GM18526 (cell line): ENCODE results near the gene ERH.

Source experiments
- POLR2A ChIP-seq: IDR thresholded peaks from 3 replicates; pipeline ENCODE4 v1.6.1; 2011; ENCODE audit not compliant: insufficient read length; ENCODE audit errors: extremely low read depth

The ERH gene

DNA sequence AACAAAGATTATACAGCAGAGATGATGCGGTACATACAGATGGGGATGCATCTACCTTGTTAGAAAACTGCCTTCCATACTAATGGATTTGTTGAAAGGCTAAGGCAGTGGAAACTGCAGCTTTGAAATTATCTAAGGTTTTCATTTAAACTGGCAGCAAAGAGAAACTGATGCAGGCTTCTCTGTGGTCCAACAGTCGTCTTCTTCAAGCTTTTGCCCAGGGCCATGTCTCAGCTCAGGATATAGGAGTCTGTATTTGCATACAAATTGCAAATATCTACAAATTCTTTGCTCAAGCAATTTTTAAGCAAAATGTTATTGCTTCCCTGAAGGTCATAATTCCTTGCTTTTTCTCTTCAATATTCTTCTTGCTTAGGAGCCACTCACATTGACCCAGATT is 33.7 kb downstream of the ERH start:
- no peak for TF ChIP-seq POLR2A

DNA sequence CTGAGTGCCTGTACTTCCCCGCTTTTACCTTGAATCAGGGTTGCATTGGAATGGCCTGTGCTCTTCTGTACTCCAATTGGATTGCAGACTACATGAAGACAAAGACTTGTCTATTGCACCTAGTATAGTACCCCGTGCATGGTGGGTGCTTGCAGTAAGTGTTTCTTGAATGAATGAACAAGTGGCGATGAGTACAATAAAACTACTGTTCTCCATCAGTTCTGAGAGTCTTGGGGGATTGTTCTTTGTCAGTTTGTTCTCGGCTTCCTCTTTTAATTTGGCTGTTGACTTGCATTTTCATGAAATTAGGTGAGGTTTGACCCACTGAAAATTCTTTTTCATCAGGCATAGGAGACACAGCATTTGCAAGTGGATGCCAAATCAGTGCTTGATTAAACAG is 34.1 kb downstream of the ERH start:
- no peak for TF ChIP-seq POLR2A

DNA sequence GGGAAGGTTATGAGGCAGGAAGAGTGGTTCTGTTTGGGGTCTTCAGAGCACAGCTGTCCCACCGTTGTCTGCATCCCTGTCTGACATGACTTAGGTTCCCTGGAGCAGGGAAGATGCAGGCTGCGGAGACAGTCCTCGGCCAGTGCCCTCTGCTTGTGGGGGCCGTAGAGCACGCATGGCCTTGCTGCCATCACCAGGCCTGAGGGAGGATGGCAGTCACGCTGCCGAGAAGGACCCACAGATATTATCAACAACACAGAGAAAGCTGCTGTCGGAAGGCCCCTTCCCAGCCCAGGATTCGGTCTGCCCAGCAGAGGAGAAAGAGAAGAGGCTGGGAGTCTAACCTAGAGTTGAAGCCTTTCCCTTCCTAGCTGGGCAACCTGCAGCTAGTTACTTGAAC is 35.0 kb downstream of the ERH start:
- TF ChIP-seq POLR2A = no peak

DNA sequence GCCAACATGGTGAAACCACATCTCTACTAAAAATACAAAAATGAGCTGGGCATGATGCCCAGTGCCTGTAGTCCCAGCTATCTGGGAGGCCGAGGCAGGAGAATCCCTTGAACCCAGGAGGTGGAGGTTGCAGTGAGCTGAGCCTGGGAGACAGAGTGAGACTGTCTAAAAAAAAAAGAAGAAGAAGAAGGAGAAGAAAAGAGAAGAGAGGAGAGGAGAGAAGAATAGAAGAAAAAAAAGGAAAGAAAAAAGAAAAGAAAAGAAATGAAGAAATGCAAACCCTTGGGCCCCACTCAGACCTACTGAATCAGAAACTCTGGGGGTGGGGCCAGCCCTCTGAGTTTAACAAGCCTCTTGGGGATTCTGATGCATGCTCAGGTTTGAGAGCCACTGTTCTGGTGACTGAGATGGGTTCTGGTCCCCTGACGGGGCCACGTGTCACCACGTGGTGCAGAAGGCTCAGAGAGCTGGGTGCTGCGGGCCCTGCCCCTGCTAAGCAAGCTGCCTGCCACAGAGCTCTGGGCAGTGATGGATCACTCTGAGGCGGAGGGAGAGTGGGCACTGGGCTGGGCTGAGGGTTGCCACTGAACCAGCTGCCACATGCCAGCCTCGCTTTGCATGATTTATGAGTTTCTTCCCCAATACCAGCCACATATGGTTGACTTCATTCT is 37.5 kb downstream of the ERH start:
- TF ChIP-seq POLR2A = no peak

DNA sequence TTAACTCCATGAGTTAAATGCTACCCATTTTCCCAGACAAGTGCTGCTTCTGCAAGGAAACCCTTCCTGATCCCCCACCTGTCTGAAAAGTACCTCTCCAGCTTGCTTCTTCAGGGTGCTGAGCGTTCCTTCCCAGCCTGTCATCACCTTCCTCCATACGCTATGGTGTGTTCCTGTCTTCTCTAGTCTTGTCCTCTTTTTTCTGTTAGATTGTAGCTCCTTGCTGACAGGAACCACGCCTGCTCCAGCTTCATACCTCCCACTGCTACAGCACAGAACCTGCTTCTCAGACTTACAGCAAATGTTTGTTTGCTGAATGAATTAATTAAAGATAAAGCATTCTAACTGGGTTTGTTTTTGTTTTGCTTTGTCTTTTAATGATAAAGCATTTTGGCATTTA is 39.1 kb downstream of the ERH start:
- TF ChIP-seq POLR2A = no peak

DNA sequence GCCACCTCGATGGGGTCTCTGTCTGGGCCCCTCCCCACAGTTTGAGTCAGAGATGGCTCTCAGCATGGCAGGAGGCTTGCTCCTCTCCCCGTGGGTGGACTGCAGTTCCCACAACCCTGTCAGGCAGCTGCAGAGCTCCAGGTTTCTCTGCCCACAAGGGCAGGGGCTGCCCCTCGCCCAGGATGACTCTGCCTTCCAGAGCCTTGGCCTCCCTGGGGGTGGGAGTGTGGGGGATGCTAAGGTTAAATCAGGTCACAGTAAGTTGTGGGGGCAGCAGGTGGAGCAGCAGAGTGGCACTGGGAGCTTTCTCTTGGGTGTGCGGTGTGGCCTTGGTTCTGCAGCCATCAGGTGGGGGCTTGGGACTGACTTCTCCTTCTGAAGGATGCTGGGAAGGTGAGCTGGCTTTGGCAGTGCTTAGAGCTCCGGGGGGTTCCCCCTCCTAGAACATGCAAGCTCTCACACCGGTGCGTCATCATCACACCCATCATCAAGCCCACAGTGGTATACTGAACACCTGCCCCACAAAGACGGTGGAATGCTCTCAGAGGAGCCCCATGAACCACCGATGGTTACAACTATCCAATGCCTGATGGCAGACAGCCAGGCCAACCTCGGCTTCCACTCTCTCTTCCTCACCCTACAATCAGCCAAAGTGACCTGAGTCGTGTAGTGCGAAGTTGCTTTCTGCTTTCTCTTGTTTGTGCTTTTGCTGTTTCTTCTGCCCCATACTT is 39.7 kb downstream of the ERH start:
- no peak for TF ChIP-seq POLR2A

DNA sequence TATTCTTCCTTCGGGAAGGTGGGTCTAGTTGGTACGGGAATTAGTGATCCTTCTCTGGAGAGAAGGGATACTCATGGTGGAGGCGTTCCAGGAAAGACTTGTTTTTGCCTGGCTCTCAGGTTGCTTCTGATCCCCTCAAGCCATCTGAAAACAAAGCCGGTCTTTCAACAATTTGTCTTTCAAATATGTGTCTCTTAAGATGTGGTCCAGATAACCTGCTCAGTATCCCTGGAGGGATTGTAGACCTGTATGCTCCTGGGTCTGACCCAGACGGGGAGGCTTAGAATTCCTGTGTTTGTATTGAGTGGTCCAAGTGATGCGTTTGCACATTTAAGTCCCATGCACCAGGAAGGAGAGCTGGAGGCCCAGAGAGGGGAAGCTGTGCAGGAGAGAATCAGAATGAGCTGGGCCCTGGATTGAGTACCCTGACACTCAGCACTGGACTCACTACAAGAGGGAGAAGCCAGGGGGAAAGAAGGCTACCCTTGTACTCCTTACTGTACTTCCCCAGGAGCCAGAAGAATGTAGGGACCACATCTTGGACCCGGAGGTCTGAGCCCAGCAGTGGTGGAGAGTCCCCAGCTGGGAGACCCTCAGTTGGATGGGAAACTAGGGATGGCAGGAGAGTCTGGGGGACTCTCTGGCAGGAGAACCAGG is 40.4 kb downstream of the ERH start:
- no peak for TF ChIP-seq POLR2A

DNA sequence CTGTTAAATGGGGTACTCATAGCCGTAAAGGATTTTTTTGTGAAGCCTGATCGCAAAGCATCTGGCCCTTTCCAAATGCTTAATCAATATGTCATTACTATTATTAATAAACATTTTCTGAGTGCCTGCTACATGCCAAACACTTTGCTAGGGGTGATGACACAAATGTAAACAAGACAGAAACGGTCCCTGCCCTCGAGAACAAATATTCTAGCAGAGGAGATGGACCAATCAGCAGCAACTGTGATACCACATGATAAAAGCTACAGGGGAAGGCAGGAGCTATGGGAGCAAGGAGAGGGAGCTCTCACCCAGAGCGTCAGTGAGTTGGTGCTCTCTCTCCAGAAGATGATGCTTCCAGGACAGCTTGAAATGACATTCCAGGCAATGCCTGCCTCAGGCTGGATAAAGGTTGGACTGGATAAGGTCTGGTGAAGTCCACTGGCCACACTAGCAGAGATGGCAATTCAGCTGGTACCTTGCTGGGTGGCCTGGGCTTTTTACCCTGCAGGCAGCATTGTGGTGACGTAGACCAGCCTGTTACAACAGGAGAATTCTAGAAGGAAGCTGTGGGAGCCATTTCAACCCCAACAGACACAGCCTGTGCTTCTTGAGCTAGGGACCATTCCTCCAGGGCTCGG is 41.1 kb downstream of the ERH start:
- TF ChIP-seq POLR2A = no peak

DNA sequence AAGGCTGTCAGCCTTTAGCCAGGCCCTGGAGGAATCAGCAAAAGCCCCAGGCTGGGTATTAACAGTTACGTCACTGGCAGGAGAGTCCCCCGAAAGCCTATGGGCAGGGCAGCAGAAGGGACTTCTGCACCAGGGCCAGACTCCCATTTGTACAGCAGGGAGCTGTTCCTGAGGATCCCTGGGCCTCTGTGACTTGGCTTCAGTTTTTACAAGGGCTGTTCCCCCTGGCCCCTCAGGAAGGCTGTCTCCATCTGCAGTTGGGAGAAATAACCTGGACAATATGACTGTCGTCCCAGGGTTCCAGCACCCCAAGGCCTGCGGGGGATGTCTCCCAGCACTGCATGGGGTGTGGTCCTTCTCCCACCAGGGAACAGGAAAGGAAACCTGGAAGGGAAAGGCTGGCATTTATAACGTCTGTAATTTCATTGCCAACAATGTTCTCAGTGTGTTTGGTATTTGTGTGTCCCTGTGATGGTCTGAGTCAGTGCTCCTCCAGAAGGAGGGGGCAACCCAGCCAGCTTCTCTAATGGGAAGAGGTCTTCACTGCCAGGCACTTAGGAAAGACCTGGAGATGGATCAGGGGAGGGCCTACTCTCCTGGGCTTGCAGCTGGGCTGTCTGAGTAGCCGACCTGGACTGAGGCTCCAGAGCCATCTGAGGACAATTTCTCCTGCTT is 42.4 kb downstream of the ERH start:
- TF ChIP-seq POLR2A = no peak

DNA sequence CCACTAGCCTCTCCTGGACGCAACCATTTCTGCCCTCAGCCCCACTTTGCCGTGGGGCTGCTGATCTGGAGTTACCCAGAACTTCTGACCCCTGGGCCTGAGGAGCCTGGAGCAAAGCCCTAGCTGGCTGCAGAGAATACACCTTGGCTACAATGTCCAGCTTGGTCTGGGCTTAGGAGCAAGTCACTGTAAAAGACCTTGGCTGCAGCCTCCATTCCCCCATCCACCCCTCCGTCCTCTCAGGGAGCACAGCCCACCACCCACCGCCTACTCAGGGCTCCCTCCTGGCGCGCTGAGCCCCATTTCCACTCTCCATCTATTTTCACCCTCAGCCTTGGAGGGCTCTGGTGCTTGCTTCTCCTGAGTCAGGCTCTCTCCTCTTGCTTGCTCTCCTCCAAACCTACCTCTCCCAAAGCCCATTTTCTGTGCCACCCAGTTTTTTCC is 42.9 kb downstream of the ERH start:
- no peak for TF ChIP-seq POLR2A

DNA sequence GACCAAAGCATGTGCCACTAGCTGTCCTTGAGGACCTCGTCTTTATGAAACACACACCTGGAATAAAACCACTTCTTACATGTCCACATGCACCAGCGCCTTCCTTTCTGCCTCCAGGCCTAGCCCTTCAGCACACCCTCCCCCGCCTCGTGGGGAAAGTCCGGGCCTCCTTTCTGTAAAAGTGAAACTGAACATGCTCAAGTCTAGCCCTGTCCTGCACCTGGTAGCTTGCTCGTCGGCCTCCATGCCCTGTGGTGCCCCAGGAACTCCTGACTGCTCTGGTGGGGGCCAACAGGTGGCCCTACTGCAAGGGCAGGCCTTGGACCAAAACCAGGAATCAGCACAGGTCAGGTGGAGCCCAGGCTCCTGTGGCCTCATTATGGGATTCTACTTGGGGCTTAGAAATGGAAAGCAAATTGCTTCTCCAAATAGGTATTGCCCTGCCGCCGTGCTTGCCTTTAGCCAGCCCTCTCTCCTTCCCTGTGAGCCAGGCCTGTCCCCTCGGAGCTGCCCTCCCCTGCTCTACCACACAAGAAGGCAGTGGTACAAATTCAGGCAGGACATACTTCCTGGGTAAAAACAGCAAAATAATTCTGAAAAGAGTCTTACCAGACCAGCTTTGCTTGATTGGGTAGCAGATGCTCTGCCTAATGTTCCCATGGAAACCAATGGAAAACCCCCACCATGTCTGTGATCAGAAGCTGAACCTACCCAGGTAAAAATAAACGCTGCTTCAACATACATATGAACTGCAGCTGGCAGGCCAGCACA is 43.5 kb downstream of the ERH start:
- peak; percentile 43 for TF ChIP-seq POLR2A

DNA sequence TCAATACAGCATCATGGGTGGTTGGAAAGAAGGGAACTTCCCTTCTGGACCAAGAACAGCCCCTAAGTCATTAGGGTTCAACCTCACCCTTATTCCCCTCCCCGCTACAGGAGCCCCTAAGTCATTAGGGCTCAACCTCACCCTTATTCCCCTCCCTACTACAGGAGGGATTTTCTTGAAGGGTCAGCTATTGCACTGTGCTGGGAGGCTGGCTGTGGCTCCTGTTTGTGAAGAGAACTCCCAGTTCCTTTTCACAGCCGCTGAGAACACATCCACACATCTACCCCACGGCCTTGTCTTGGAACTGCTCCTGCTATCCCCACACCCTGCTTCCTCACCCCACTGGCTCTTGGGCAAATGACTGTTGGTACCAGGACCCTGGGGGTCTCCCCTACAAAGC is 44.9 kb downstream of the ERH start:
- no peak for TF ChIP-seq POLR2A

DNA sequence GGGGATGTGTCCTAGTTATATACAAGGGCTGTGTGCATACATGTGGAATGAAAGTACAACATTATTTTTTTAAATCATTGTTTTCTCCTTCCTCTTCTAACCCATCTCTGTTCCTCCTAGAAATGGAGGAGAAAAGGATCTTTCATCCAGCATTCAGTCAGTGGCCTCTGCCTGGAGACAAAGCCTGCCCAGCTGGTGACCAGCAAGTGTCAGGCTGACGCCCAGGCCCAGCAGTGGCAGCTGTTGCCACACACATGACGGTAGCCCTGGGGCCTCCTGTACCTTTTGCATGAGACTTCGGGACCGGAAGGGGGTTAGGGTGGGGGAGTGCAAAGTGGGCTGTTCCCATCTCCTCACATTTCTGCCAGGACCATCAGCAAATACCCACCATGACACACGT is 46.2 kb downstream of the ERH start:
- TF ChIP-seq POLR2A = no peak

DNA sequence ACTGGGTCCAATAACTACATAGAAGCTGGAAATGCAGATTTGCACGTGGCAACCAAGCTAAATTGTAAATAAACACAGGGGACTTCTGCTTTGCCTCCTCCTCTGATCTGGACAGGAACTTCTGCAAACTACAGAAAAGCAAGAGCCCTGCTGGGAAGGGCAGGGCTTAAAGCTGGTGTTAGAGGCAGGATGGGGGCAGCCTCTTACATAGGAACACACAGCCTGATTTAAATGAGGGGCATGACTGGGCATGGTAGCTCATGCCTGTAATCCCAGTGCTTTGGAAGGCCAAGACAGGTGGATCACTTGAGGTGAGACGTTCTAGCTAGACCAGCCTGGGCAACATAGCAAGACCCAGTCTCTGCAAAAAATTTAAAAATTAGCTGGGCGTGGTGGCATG is 46.7 kb downstream of the ERH start:
- TF ChIP-seq POLR2A = no peak

DNA sequence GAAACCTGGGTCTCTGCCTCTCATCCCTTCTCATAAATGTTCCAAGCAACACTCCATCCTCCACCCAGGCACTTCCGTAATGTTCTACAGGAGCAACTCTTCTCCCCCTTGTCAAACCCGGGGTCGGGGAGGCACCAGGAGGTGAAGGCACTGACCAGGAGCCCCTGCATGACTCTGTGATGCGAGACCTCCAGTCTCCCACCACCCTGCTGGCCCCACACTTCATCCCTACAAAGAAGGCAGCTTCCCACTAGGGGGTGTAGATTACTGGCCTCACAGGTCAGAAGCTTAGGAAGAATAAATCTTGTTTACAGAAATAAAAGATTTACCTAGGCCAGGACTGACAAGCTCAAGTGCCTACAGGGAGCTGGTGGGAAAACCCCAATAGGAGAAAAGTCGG is 47.2 kb downstream of the ERH start:
- no peak for TF ChIP-seq POLR2A
